ENCODE measurements around the gene SH3RF3.

DNA sequence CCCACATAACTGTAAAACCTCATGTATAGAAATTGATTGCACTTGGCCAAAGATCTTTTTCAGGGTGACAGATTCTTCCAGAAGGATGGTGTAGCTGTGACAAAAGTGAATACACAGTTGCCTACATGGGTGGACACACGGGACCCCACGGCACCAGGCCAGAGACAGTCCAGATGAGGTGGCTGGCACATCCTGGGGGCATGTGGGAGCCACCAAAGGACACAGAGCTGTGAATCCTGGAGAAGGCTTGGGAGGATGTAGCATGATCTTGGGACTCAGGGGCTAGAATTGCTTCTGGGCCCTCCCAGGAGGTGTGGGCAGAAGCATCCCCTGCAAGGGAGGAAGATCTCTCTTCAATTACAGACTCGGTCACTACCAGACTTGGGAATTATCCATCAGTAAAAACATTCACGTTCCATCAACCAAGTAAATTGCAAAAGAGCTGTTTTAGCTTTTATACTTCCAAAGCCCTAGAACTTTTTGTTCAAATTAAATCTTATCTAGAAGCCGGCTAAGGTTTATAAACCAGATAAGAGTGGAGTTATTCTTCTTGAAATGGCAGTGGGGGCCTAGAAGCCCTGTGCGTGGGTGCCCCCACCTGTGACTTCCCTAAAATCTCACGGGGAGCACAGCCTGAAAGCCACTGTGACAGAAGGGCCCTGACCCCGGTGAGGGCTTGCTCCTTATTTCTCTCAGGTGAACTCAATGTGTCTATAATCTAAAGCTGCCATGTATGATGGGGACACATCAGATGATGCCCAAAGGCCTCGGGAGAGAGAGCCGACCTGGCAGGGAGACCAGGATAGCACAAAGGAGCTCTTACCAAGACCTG, 403.1 kb downstream of the SH3RF3 start:
- no peak for TF ChIP-seq ZNF274 (IDR thresholded peaks at IDR 0.05; ENCODE audit: low read depth, low read length)
- TF ChIP-seq YY1 (IDR thresholded peaks at IDR 0.05; ENCODE audit: insufficient read depth, insufficient read length): no peak

All from NT2/D1 (cell line).